Measurements from ENCODE around the gene RABEP1.

The RABEP1 gene

GRCh38 chr17:5304636-5305035 is 22.6 kb downstream of the RABEP1 start:
- FAIRE-seq, result no peak
- DNase-seq (ENCODE audit: insufficient read length, low spot score), result no peak
- TF ChIP-seq CTCF (IDR thresholded peaks at IDR 0.05; ENCODE audit: insufficient read depth, missing control alignments), result no peak

GRCh38 chr17:5309851-5310250 is 27.8 kb downstream of the RABEP1 start:
- FAIRE-seq (peak; percentile 25), DNase-seq (ENCODE audit: insufficient read length, low spot score) (no peak)
- TF ChIP-seq CTCF (IDR thresholded peaks at IDR 0.05; ENCODE audit: insufficient read depth, missing control alignments), result no peak

GRCh38 chr17:5325851-5326250 is 43.8 kb downstream of the RABEP1 start:
- no peak for TF ChIP-seq CTCF (IDR thresholded peaks at IDR 0.05; ENCODE audit: insufficient read depth, missing control alignments)
- no peak for DNase-seq (ENCODE audit: insufficient read length, low spot score)
- FAIRE-seq, result no peak

GRCh38 chr17:5329784-5330557 is 47.9 kb downstream of the RABEP1 start:
- no peak for FAIRE-seq
- TF ChIP-seq CTCF (IDR thresholded peaks at IDR 0.05; ENCODE audit: insufficient read depth, missing control alignments), result no peak
- no peak for DNase-seq (ENCODE audit: insufficient read length, low spot score)

GRCh38 chr17:5330981-5331380 is 48.9 kb downstream of the RABEP1 start:
- DNase-seq (ENCODE audit: insufficient read length, low spot score), result no peak
- FAIRE-seq, result no peak
- no peak for TF ChIP-seq CTCF (IDR thresholded peaks at IDR 0.05; ENCODE audit: insufficient read depth, missing control alignments)

GRCh38 chr17:5331506-5331905 is 49.4 kb downstream of the RABEP1 start:
- FAIRE-seq (no peak), DNase-seq (ENCODE audit: insufficient read length, low spot score) (no peak)
- no peak for TF ChIP-seq CTCF (IDR thresholded peaks at IDR 0.05; ENCODE audit: insufficient read depth, missing control alignments)

- no peak for FAIRE-seq
- no peak for DNase-seq (ENCODE audit: insufficient read length, low spot score)
- no peak for TF ChIP-seq CTCF (IDR thresholded peaks at IDR 0.05; ENCODE audit: insufficient read depth, missing control alignments)
Measured at GRCh38 chr17:5344914-5345313, 62.8 kb downstream of the RABEP1 start.
